ENCODE results near the gene GDPD4.

GRCh38 chr11:77269484-77270123 is 31.9 kb downstream of the GDPD4 start:
- TF ChIP-seq, protein P1, sequence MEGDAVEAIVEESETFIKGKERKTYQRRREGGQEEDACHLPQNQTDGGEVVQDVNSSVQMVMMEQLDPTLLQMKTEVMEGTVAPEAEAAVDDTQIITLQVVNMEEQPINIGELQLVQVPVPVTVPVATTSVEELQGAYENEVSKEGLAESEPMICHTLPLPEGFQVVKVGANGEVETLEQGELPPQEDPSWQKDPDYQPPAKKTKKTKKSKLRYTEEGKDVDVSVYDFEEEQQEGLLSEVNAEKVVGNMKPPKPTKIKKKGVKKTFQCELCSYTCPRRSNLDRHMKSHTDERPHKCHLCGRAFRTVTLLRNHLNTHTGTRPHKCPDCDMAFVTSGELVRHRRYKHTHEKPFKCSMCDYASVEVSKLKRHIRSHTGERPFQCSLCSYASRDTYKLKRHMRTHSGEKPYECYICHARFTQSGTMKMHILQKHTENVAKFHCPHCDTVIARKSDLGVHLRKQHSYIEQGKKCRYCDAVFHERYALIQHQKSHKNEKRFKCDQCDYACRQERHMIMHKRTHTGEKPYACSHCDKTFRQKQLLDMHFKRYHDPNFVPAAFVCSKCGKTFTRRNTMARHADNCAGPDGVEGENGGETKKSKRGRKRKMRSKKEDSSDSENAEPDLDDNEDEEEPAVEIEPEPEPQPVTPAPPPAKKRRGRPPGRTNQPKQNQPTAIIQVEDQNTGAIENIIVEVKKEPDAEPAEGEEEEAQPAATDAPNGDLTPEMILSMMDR (IDR thresholded peaks at IDR 0.05): no peak
- TF ChIP-seq POLR2A (IDR thresholded peaks at IDR 0.05; ENCODE audit: low read depth): no peak

Measured in esophagus muscularis mucosa (tissue), 3 donors.